IMR-90 (cell line): ENCODE measurements around the gene LTBP4. TPM values are rescaled to one million over a fixed set of nuclear protein-coding genes. Genes with fewer than 3 reads are reported as not detected.

Experiments used
- ATAC-seq: fragments of 200-7000 bp; cut with Tn5 transposase; 2 replicates; pipeline ENCODE4 v1.9.1; 2020; ENCODE audit warnings: low read depth, mild to moderate bottlenecking, moderate library complexity
- BruUV-seq: library from RNA; stranded (reverse); fragments of 400-500 nt; replicated peaks from 2 replicates; lab custom pipeline; 2021; lab: Mats Ljungman, UMichigan
- CTCF ChIA-PET: fragments of 300-600 bp; formaldehyde crosslinking; extraction: SDS; loops from one replicate; lab custom pipeline; 2021; ENCODE audit warnings: antibody characterized with exemption; lab: Yijun Ruan, JAX
- POLR2A ChIA-PET: fragments of 300-600 bp; sonication (Branson Sonifier 250); formaldehyde crosslinking; loops from one replicate; lab custom pipeline; 2022; ENCODE audit warnings: antibody characterized with exemption; ENCODE audit not compliant: unreplicated experiment; lab: Charles Lee
- DNase-seq: peaks from one replicate; pipeline ENCODE4 v3.0.0; 2013
- H2AFZ ChIP-seq: replicated peaks from 2 replicates; pipeline ENCODE3; 2013; ENCODE audit warnings: low read length, mild to moderate bottlenecking; ENCODE audit not compliant: poor library complexity
- H2AK5ac ChIP-seq: 2 replicates; pipeline ENCODE4 v1.6.1; 2013; ENCODE audit warnings: low read depth, low read length, inconsistent platforms
- H2AK9ac ChIP-seq: replicated peaks from 2 replicates; pipeline ENCODE3; 2013; ENCODE audit warnings: mild to moderate bottlenecking, low read depth, low read length, moderate library complexity; ENCODE audit not compliant: poor library complexity
- H2BK120ac ChIP-seq: 2 replicates; pipeline ENCODE4 v1.6.1; 2013; ENCODE audit warnings: low read depth, low read length, inconsistent platforms
- H2BK15ac ChIP-seq: 3 replicates; pipeline ENCODE4 v1.6.1; 2013; ENCODE audit warnings: low read depth, low read length, inconsistent platforms
- H2BK20ac ChIP-seq: 2 replicates; pipeline ENCODE4 v1.6.1; 2013; ENCODE audit warnings: low read depth, mild to moderate bottlenecking, inconsistent platforms, low read length, moderate library complexity
- H2BK5ac ChIP-seq: 2 replicates; pipeline ENCODE4 v1.6.1; 2013; ENCODE audit warnings: mild to moderate bottlenecking, low read depth, low read length, inconsistent platforms; ENCODE audit not compliant: poor library complexity, severe bottlenecking
- H3K14ac ChIP-seq: replicated peaks from 2 replicates; pipeline ENCODE4 v1.6.1; 2013; ENCODE audit warnings: low read depth, low read length, inconsistent platforms
- H3K18ac ChIP-seq: 2 replicates; pipeline ENCODE4 v1.6.1; 2013; ENCODE audit warnings: low read depth, low read length, control low read depth
- H3K23ac ChIP-seq: 2 replicates; pipeline ENCODE4 v1.6.1; 2013; ENCODE audit warnings: low read depth, low read length, inconsistent platforms
- H3K27ac ChIP-seq: 2 replicates; pipeline ENCODE4 v1.5.1; 2013; ENCODE audit warnings: mild to moderate bottlenecking, control low read depth, low read length; ENCODE audit not compliant: insufficient read depth
- H3K27me3 ChIP-seq: 2 replicates; pipeline ENCODE4 v1.6.1; 2013; ENCODE audit warnings: low read length; ENCODE audit not compliant: control insufficient read depth, insufficient read depth
- H3K36me3 ChIP-seq: 2 replicates; pipeline ENCODE4 v1.6.1; 2013; ENCODE audit warnings: low read length, mixed read lengths; ENCODE audit not compliant: control insufficient read depth, insufficient read depth
- H3K4ac ChIP-seq: 2 replicates; pipeline ENCODE4 v1.6.1; 2013; ENCODE audit warnings: low read depth, low read length, inconsistent platforms
- H3K4me1 ChIP-seq: 2 replicates; pipeline ENCODE4 v1.6.1; 2013; ENCODE audit warnings: low read length, mixed read lengths; ENCODE audit not compliant: control insufficient read depth, insufficient read depth
- H3K4me2 ChIP-seq: 2 replicates; pipeline ENCODE4 v1.6.1; 2013; ENCODE audit warnings: low read depth, mild to moderate bottlenecking, control low read depth, low read length, moderate library complexity
- H3K4me3 ChIP-seq: 2 replicates; pipeline ENCODE4 v1.5.1; 2013; ENCODE audit warnings: low read depth, mild to moderate bottlenecking, control low read depth, low read length, moderate library complexity; ENCODE audit not compliant: insufficient read depth
- H3K56ac ChIP-seq: 2 replicates; pipeline ENCODE4 v1.6.1; 2013; ENCODE audit warnings: low read length, inconsistent platforms; ENCODE audit not compliant: insufficient read depth; ENCODE audit errors: extremely low read depth
- H3K79me1 ChIP-seq, 2 experiments: 2 replicates each; pipeline ENCODE4 v1.6.1; 2013; ENCODE audit warnings: low read length in 2 of 2, inconsistent platforms in 1 of 2, low read depth in 1 of 2
- H3K9ac ChIP-seq: 2 replicates; pipeline ENCODE4 v1.6.1; 2013; ENCODE audit warnings: low read depth, low read length, control low read depth
- H3K9me1 ChIP-seq: 2 replicates; pipeline ENCODE4 v1.6.1; 2013; ENCODE audit warnings: low read length, inconsistent platforms; ENCODE audit not compliant: insufficient read depth
- H3K9me3 ChIP-seq: 2 replicates; pipeline ENCODE4 v1.6.1; 2013; ENCODE audit warnings: low read length; ENCODE audit not compliant: control insufficient read depth, insufficient read depth
- H4K20me1 ChIP-seq: 2 replicates; pipeline ENCODE4 v1.6.1; 2013; ENCODE audit warnings: low read length, inconsistent platforms; ENCODE audit not compliant: insufficient read depth
- H4K5ac ChIP-seq: 2 replicates; pipeline ENCODE4 v1.6.1; 2013; ENCODE audit warnings: mild to moderate bottlenecking, low read depth, low read length, control low read depth
- H4K8ac ChIP-seq, 2 experiments: 2 replicates each; pipeline ENCODE4 v1.6.1; 2013; ENCODE audit warnings: low read depth in 2 of 2, low read length in 2 of 2, control low read depth in 1 of 2, inconsistent platforms in 1 of 2
- H4K91ac ChIP-seq: 2 replicates; pipeline ENCODE4 v1.6.1; 2013; ENCODE audit warnings: low read depth, low read length, inconsistent platforms; ENCODE audit not compliant: insufficient read depth
- BHLHE40 ChIP-seq: fragments of 150-350 bp; IDR thresholded peaks from 2 replicates; pipeline ENCODE4 v1.6.1; 2016; ENCODE audit warnings: mild to moderate bottlenecking, low read depth, low read length
- CEBPB ChIP-seq: IDR thresholded peaks from 2 replicates; pipeline ENCODE4 v1.6.1; 2012; ENCODE audit warnings: low read depth, low read length, improper control_type of control experiment
- CHD1 ChIP-seq: IDR thresholded peaks from 2 replicates; pipeline ENCODE4 v1.6.1; 2012; ENCODE audit warnings: low read depth, low read length, improper control_type of control experiment
- FOS ChIP-seq: fragments of 150-350 bp; IDR thresholded peaks from 2 replicates; pipeline ENCODE4 v1.6.1; 2016; ENCODE audit warnings: low read depth, low read length
- MAFK ChIP-seq: IDR thresholded peaks from 2 replicates; pipeline ENCODE4 v1.6.1; 2012; ENCODE audit warnings: low read depth, low read length, improper control_type of control experiment
- MAZ ChIP-seq: IDR thresholded peaks from 2 replicates; pipeline ENCODE4 v1.6.1; 2012; ENCODE audit warnings: low read depth, mild to moderate bottlenecking, low read length, improper control_type of control experiment, moderate library complexity, borderline replicate concordance
- MXI1 ChIP-seq: IDR thresholded peaks from 2 replicates; pipeline ENCODE4 v1.6.1; 2012; ENCODE audit warnings: low read depth, mild to moderate bottlenecking, low read length, moderate library complexity, borderline replicate concordance
- NFE2L2 ChIP-seq: fragments of 150-350 bp; IDR thresholded peaks from 2 replicates; pipeline ENCODE4 v1.6.1; 2016; ENCODE audit warnings: low read depth, mild to moderate bottlenecking, low read length
- RCOR1 ChIP-seq: IDR thresholded peaks from 2 replicates; pipeline ENCODE4 v1.6.1; 2012; ENCODE audit warnings: mild to moderate bottlenecking, low read length, improper control_type of control experiment; ENCODE audit not compliant: insufficient replicate concordance
- RFX5 ChIP-seq: IDR thresholded peaks from 2 replicates; pipeline ENCODE4 v1.8.0; 2012; ENCODE audit warnings: low read depth, mild to moderate bottlenecking, low read length, moderate library complexity
- SMC3 ChIP-seq: fragments of 150-350 bp; IDR thresholded peaks from 2 replicates; pipeline ENCODE4 v1.6.1; 2016; ENCODE audit warnings: low read depth, mild to moderate bottlenecking, antibody characterized with exemption, low read length, moderate library complexity
- WGBS, 2 experiments: methylation state at CpG; one replicate each; pipeline versions ENCODE4 v1.1.5 to v1.1.7; 2013; ENCODE audit warnings: missing lambda C conversion rate in 2 of 2; ENCODE audit not compliant: insufficient read length in 1 of 2; ENCODE audit errors: extremely low coverage in 2 of 2; 5-methylcytosine and 5-hydroxymethylcytosine counted together
- dilution Hi-C: fragments of 300-500 bp; cut with HindIII; formaldehyde crosslinking; loops from one replicate; pipeline ENCODE4 v1.14.3; 2018; ENCODE audit warnings: low sequenced_read_pairs; ENCODE audit not compliant: unreplicated experiment
- in situ Hi-C: fragments of 300-500 bp; cut with MboI; formaldehyde crosslinking; loops from 3 replicates; pipeline ENCODE4 v1.14.3; 2019; ENCODE audit warnings: low sequenced_read_pairs, inconsistent platforms, mixed read lengths
- intact Hi-C: fragments of 100-400 bp; cut with micrococcal nuclease; formaldehyde crosslinking; loops from 2 replicates; pipeline ENCODE4 v1.10.0; 2022
- polyA plus RNA-seq, 3 experiments: library from polyadenylated mRNA; depleted of rRNA; stranded (reverse); fragments of >200 nt; gene quantifications; 2 replicates each; pipeline ENCODE4 v1.2.3, GENCODE V29; 2012; ENCODE audit warnings: low replicate concordance in 1 of 3
- total RNA-seq: library from RNA; depleted of rRNA; stranded (reverse); fragments of >200 nt; gene quantifications from 2 replicates; pipeline ENCODE4 v1.2.3, GENCODE V29; 2012
- TF ChIP-seq, protein P1 (sequence below): conservative IDR thresholded peaks from 2 replicates; pipeline ENCODE4 v1.5.1; 2012; ENCODE audit warnings: mild to moderate bottlenecking, low read depth, low read length, improper control_type of control experiment
- TF ChIP-seq, protein P2 (sequence below): fragments of 150-350 bp; IDR thresholded peaks from 2 replicates; pipeline ENCODE4 v1.6.1; 2017; ENCODE audit warnings: mild to moderate bottlenecking, antibody characterized with exemption, low read length, low read depth

The LTBP4 gene
- total and polyA plus RNA-seq, 2 of the 4 experiments (the other 2 are of a cell fraction) = 14.7 to 70.3 TPM

DNA sequence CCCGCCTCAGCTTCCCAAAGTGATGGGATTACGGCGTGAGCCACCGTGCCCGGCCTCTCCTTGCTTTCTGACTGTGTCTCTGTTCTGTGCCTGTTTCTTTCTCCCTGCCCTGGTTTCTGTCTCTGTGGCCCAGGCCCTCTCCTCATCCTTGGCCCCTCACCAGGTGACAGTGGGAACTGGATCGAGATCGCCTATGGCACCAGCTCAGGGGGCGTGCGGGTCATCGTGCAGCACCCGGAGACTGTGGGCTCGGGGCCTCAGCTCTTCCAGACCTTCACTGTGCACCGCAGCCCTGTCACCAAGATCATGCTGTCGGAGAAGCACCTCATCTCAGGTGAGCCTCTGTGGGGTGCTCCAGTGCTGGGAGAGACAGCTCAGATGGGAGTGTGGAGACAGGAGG is 14.6 kb upstream of the LTBP4 start:
- no peak overlapping the region for H3K4ac ChIP-seq
- H2BK15ac ChIP-seq = no peak overlapping the region
- no peak overlapping the region for H2AK5ac ChIP-seq
- no peak overlapping the region for H3K23ac ChIP-seq
- H3K56ac ChIP-seq = no peak overlapping the region
- no peak overlapping the region for H3K9ac ChIP-seq
- no peak overlapping the region for H3K4me3 ChIP-seq
- ChIA-PET POLR2A (no interaction called here), CTCF (interaction anchor here (0.6 kb wide), 1 partner anchor 358 kb away, joined by 3 read pairs; no protein-coding TSS in a partner anchor)
- H3K18ac ChIP-seq = no peak overlapping the region
- no peak for TF ChIP-seq MXI1
- no peak for TF ChIP-seq BHLHE40
- TF ChIP-seq MAFK = no peak
- TF ChIP-seq NFE2L2 = no peak
- TF ChIP-seq RFX5 = no peak
- no peak for TF ChIP-seq CHD1
- no peak for TF ChIP-seq SMC3
- no peak for TF ChIP-seq CEBPB
- TF ChIP-seq RCOR1 = no peak
- TF ChIP-seq, protein P1, sequence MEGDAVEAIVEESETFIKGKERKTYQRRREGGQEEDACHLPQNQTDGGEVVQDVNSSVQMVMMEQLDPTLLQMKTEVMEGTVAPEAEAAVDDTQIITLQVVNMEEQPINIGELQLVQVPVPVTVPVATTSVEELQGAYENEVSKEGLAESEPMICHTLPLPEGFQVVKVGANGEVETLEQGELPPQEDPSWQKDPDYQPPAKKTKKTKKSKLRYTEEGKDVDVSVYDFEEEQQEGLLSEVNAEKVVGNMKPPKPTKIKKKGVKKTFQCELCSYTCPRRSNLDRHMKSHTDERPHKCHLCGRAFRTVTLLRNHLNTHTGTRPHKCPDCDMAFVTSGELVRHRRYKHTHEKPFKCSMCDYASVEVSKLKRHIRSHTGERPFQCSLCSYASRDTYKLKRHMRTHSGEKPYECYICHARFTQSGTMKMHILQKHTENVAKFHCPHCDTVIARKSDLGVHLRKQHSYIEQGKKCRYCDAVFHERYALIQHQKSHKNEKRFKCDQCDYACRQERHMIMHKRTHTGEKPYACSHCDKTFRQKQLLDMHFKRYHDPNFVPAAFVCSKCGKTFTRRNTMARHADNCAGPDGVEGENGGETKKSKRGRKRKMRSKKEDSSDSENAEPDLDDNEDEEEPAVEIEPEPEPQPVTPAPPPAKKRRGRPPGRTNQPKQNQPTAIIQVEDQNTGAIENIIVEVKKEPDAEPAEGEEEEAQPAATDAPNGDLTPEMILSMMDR = no peak
- no peak for TF ChIP-seq MAZ
- TF ChIP-seq, protein P2, sequence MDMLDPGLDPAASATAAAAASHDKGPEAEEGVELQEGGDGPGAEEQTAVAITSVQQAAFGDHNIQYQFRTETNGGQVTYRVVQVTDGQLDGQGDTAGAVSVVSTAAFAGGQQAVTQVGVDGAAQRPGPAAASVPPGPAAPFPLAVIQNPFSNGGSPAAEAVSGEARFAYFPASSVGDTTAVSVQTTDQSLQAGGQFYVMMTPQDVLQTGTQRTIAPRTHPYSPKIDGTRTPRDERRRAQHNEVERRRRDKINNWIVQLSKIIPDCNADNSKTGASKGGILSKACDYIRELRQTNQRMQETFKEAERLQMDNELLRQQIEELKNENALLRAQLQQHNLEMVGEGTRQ = no peak
- TF ChIP-seq FOS = no peak
- intact Hi-C loops = no loop called here
- peaks cover 0 to 4% of the 10 kb centered on the region in 2 experiments; a peak in 1 of 4 replicates for H3K79me1 ChIP-seq
- DNase-seq = no peak
- WGBS, 2 experiments = 98% methylated on average over 9 of the region's 14 CpGs; no CpG with 5 or more reads in 1 of the 2 experiments
- peaks cover 60% of the 10 kb centered on the region for H3K36me3 ChIP-seq
- no peaks in the 10 kb centered on the region for H3K27me3 ChIP-seq
- H2BK120ac ChIP-seq = no peak overlapping the region
- dilution Hi-C loops = no loop called here
- in situ Hi-C loops = no loop called here
- H2BK5ac ChIP-seq = no peak overlapping the region
- ATAC-seq = no peak
- BruUV-seq = no TSS peak
- no peak overlapping the region for H3K14ac ChIP-seq
- no peak overlapping the region for H3K4me2 ChIP-seq
- H2AK9ac ChIP-seq = no peak overlapping the region
- no peak overlapping the region for H4K5ac ChIP-seq
- no peak overlapping the region for H4K8ac ChIP-seq
- H4K20me1 ChIP-seq = no peaks in the 10 kb centered on the region; the same call in 1 of the 2 replicates
- H2BK20ac ChIP-seq = no peak overlapping the region
- H4K91ac ChIP-seq = no peak overlapping the region
- H3K9me1 ChIP-seq = peaks cover 4% of the 10 kb centered on the region; the same call in 1 of the 2 replicates
- H2AFZ ChIP-seq = no peak overlapping the region
- no peaks in the 10 kb centered on the region for H3K4me1 ChIP-seq
- no peak overlapping the region for H3K27ac ChIP-seq
- H3K9me3 ChIP-seq = no peaks in the 10 kb centered on the region
